Ovary (tissue), 3 donors: Measurements from ENCODE around the gene ATP5F1B.

Experiments
- POLR2A ChIP-seq: fragments of 450-650 bp; IDR thresholded peaks from one replicate; pipeline ENCODE4 v1.6.1; 2017; ENCODE audit warnings: antibody characterized with exemption, mild to moderate bottlenecking, moderate library complexity
- TF ChIP-seq, protein P1 (sequence below), 3 donors: fragments of 450-650 bp in 2 of 3; fragments of 200-600 bp in 1 of 3; IDR thresholded peaks; one replicate each; pipeline versions ENCODE4 v1.5.1 to v1.8.0; 2016 to 2022; ENCODE audit warnings: antibody characterized with exemption in 3 of 3, mild to moderate bottlenecking in 1 of 3
- donor health status: DM: no; HTN: no; CAD: no.

DNA sequence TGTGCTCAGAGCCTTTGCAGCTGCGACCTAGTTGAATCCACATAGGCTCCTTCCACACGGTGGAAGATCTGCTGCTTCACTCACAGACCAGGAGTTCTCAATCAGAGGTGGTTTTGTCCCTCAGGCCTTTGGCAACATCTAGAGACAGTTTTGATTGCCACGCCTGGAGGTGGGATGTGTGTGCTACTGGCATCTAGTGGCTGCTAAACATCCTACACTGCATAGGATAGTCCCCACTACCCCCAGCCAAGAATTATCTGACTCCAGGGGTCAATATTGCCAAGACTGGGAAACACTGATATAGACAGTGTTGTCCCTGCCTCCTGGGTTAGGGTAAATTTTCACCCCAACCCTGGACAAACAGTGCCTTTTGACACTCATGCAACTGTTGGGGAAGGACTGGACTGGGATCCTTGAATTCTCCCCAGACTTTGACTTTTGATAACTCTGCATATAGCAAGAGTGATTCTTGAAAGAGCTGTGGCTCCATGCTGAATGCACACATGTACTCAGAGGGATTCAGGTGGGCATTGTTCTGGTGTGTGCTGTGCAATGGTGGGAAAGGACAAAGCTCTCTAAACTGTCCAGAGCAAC, 55.5 kb downstream of the ATP5F1B start:
- TF ChIP-seq, protein P1, sequence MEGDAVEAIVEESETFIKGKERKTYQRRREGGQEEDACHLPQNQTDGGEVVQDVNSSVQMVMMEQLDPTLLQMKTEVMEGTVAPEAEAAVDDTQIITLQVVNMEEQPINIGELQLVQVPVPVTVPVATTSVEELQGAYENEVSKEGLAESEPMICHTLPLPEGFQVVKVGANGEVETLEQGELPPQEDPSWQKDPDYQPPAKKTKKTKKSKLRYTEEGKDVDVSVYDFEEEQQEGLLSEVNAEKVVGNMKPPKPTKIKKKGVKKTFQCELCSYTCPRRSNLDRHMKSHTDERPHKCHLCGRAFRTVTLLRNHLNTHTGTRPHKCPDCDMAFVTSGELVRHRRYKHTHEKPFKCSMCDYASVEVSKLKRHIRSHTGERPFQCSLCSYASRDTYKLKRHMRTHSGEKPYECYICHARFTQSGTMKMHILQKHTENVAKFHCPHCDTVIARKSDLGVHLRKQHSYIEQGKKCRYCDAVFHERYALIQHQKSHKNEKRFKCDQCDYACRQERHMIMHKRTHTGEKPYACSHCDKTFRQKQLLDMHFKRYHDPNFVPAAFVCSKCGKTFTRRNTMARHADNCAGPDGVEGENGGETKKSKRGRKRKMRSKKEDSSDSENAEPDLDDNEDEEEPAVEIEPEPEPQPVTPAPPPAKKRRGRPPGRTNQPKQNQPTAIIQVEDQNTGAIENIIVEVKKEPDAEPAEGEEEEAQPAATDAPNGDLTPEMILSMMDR (IDR thresholded peaks at IDR 0.05) = no peak
- TF ChIP-seq POLR2A = no peak
